Activated CD8-positive, alpha-beta memory T cell treated with anti-CD3 and anti-CD28 coated beads for 4 hours (primary cell): ENCODE results near the gene ZC3H7B.

ENCODE experiments used
- DNase-seq, 2 donors: peaks; one replicate each; pipeline ENCODE4 v3.0.0-alpha.2; 2020; ENCODE audit warnings: low read depth in 2 of 2

Gene ZC3H7B

DNA sequence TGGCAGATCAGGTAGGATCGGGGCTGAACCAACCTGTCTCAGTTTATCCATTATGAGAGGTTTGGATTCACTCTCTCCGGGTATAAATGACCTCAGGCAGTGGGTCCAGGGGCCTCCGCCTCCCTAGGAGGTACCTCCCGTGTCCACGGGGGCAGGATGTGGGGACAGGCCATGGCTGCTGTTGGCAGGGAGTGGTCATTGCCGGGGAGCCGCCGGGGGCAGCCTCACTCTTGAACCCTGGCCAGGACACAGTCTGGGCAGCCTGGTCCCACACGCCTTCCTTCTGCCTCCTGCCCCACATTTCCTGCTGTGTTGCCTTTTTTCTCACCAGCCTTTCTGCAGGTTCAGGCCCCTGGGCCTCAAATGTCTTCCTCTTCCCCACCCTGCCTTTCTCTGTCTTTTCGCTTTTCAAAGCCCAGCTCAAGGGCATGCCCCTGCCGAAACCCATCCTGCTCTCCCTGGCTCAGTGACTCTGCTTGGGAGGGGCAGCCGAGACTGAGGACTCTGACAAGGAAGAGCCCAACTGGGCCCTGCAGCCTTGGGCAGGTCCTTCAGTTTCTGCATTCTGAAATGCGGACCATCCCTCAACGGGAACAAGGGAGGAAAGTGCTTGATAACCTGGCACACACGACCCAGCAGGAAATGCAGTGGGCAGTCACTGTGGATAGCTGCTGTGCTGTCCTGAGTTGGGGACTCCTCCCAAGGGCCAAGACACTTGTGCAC is 31.1 kb downstream of the ZC3H7B start:
- DNase-seq = no peak

DNA sequence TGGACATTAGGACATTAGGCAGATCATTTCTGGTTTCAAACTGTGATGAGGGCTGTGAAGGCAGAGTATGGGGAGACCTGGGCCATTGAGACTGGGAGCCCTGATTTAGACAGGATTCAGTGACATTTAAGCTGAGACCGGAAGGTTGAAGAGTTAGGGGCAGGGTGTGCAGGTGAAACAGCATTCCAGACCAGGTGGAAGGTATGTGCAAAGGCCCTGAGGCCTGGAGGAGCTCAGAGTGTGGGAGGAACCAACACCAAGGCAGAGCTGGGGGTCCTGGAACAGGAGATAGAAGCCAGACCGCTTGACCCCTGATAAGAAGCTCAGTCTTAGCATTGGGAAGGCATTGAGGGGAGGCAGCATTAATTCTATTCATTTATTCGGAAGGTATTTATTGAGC is 32.5 kb downstream of the ZC3H7B start:
- DNase-seq = no peak

DNA sequence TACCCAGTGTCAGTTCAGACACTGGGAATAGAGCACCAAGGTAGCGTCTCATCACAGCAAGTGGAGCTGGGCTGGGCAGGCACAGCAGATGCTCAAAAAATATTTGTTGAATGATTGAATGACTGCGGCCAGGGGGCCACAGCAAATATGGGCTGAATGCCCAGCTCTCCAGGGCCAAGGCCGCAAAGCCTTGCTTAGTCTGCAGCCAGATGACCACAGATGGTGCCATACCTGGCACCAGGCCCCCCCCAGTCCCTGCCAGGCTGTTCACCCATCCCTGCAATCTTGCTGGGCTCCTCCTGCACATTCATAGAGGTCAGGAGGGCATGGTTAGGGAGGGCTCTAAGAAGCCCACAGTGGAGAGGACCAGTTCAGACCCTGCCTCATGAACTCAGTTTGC is 32.9 kb downstream of the ZC3H7B start:
- DNase-seq = no peak

DNA sequence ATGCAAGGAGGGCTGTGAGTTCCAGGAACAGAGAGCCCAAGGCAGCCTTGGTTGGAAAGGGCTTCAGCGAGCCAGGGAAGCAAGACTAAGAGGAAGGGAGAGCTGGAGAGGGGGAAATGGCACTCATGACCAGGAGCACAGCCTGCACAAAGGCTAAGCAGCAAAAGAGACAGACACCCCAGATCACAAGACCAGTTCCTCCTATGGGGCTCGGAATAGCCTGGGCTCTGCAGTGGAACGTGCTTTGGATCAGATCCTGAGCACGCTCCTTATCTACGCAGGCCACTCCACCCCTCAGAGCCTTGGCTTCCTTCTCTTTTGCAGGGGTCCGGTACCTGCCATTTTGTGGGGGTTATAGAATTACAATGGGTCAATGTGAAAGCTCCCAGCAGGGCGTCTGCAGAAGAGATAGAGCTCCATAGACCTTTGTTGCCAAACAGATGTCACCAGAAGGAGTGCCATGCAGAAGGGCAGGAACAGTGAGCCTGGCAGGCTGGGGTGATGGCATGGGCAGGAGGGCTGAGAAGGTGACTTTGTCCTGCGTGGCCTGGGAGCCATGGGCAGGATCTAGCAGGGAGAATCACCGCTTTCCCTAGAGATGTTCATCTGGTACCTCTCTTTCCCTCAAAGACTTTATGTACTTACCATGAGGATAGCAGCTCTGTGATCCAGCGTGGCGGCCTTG is 33.8 kb downstream of the ZC3H7B start:
- DNase-seq = no peak

DNA sequence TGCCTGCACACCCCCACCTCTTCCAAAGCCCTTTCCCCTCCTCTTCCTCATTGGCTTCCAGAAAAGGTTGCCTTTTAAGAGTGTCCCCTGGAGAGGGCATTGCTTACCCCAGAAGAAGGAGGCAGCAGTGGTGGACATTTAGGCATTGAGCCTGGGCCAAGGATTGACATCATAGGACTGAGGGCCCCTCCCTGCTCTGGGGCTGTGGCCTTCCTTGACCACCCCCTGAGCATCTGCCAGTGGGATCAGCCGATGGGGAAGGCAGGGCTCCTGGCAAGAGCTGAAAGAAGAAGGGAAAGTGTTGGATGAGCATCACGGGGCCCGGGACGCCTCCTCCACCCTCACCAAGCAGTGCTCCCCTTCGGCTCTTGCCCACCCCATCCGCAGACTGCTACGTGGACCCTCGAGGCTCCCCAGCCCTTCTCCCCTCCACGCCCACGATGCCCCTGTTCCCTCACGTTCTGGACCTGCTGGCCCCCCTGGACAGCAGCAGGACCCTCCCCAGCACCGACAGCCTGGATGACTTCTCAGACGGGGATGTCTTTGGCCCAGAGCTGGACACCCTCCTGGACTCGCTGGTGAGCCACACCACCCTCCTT is 37.4 kb downstream of the ZC3H7B start:
- no peak for DNase-seq

DNA sequence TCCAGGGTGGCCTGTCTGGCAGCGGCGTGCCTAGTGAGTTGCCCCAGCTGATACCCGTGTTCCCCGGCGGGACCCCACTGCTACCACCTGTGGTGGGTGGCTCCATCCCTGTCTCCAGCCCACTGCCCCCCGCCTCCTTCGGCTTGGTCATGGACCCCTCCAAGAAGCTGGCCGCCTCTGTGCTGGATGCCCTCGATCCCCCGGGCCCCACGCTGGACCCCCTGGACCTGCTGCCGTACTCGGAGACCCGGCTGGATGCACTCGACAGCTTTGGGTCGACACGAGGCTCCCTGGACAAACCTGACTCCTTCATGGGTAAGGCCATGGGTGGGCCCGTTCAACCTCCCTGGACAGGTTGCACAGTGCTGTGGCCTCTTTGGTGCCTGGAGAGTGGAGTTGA is 38.5 kb downstream of the ZC3H7B start:
- no peak for DNase-seq

DNA sequence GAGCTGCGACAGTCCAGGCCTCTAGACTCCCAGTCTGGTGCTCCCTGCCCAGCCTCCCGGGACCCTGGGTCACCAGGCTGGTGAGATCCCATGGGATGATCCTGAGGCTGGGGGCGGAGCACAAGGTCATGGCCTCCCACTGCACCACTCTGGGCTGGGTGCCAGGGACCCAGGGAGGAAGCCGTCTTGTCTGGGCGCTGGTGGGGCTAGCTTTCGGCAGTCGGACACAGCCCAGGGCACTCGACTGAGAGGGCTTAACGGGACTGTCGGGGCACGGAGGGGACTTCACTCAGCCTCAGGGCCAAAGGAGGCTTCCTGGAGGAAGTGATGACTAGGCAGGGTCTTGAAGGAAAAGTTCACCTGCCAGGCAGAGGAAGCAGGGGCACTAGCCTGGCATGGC is 39.0 kb downstream of the ZC3H7B start:
- no peak for DNase-seq

DNA sequence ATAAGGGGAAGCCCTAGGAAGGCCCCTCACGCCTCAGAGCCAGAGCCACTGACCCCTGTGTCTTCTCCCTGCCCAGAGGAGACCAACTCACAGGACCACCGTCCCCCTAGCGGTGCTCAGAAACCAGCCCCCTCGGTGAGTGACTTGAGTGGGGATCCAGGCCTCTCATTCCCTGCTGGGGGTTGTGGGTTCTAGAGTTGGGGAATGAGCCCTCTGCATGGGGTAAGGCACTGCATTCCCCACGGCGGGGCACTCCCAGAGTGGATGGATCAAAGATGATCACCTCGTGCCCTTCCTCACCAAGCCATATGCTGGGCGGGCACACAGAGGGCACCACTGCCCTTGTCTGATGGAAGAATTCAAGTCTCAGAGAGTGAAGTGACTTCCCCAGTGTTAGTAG is 39.7 kb downstream of the ZC3H7B start:
- no peak for DNase-seq

DNA sequence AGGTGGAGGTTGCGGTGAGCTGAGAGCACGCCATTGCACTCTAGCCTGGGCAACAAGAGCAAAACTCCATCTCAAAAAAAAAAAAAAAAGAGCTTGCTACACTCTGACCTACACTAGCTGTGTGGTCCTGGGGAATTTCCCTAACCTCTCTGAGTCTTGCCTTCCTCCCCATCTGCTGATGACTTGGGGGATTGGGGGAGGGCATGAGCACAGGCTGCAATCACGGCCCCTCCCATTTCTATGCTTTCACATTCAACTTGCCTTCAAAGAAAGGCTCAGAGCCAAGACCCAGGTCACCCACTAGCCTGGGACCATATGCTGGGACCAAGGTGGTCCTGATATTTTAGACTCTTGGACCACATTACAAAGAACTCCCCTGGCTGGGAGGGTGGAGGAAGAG is 40.7 kb downstream of the ZC3H7B start:
- no peak for DNase-seq

DNA sequence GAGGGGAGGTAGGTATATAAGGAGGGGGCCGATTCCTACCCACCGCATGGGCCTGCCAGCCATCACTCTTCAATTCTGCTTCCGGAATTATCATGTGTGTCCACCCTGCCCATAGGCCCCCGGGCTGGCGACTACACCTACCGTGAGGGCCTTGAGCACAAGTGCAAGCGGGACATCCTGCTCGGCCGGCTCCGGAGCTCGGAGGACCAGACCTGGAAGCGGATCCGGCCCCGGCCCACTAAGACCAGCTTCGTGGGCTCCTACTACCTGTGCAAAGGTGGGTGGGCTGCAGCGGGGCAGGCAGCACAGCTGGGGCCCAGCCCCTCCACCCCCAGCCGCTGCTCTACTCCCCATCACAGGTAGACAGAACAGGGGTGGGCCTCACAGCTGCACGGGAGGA is 42.0 kb downstream of the ZC3H7B start:
- DNase-seq = no peak

DNA sequence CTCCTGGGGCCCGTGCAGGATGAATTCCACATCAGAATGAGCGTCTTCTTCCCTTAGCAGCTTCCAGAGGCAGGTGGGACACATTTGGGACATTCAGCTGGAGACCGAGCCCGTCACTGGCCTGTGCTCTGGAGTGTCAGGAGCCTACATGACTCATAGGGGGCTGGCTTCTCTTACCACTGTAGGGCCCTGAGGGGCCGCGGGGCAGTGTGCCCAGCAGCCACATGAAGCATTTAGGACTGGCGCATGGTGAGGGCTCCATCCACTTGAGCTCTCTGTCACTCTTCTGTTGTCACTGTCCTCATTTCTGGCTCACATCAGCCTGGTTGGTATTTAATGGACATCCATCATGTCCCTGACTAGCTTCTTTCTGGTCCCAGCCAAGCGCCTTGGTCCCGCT is 42.4 kb downstream of the ZC3H7B start:
- no peak for DNase-seq

DNA sequence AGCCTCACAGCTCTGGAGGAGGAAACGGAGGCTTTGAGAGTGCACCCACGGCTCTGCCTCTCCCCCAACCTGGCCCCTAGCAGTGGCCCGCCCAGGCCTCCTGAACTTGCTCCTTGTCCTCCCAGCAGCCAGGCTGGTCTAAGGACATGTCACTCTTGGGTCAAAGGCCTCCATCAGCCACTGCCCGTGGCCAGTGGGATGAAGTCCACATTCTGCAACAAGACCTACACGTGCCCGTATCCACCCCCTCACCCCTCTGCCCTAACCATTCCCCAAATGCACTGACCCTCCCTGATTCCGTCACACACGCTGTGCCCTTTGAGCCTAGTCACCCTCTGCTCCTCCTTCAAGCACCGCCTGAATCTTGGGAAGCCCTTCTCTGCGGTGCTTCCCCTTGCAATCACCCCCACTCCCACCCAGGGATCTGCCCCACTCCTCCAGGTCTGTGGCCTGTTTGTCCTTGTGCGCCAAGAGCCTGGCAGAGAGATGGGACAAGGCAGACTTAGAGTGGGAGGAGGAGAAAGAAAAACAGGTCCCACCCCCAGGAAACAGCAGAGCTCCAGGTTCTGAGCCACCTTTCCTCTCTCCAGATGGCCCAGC is 43.0 kb downstream of the ZC3H7B start:
- DNase-seq = no peak

DNA sequence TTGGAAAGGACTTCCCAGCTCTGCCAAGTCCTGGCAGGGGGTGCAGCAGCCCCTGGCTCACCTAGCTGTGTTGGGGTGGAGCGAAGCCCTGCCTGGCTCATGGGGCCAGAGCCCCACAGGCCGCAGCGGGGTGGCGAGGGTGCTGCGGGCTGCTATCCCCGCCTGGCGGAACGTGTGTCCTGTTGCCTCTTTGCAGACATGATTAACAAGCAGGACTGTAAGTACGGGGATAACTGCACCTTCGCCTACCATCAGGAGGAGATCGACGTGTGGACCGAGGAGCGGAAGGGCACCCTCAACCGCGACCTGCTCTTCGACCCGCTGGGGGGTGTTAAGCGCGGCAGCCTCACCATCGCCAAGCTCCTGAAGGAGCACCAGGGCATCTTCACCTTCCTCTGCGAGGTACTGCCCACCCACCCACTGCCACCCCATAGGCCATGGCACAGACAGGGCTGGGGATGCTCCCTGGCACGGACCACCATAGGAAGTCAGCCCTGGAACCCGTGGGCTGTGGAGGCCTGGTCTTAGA is 44.5 kb downstream of the ZC3H7B start:
- DNase-seq = no peak

DNA sequence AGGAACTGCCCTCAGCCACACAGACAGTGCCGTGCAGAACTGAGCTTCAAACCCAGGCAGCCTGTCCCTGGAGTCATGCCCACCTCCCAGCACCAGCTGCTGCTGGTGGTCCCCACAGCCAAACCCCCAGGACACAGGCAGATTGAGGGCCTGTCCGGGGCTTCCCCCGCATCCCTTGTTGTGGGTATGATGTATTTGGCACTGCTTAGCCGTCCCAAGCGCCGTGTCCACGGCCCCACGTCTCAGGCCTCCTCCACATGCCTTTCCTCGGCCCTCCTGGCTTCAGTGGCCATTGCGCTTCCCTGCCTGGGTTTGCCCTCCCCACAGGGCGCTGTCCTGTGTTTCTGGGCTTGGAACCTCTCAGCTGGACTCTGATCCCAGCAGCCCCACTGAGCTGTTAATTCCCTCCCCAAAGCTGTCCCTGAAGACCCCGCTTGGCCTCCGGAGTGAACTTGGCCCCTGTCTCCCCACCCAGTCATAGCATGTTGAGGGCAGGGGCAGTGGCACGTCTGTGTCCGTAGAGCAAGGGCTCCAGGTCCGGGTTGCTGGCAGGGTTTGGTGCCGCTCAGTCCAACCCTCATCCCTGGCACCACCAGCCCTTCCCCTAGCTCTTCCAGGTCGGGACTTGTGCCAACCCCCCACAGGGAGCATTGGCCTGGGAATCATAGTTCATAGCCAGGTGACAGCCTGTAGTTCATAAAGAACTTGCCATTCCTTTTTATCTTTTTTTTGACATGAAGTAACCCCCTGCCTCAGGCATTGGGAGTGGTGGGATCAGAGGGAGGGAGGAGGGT is 45.9 kb downstream of the ZC3H7B start:
- no peak for DNase-seq

DNA sequence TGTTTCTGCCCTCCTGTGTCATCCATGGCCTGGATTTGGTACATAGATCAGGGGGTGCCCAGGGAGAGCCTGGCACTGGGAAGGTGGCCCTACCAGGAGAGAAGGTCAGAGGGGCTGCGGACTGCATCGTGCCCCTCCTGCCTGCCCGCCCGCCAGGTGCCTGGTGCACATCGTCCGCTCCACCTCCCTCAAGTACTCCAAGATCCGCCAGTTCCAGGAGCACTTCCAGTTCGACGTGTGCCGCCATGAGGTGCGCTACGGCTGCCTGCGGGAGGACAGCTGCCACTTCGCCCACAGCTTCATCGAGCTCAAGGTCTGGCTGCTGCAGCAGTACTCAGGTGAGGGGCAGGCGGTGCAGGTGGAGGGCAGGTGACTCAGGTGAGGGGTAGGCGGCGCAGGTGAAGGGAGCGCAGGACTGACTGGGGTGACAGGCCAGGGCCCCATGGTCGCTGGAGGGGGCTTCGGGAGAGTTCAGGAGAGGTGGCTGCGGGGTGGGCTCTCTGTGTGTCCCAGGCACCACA is 47.7 kb downstream of the ZC3H7B start:
- no peak for DNase-seq

DNA sequence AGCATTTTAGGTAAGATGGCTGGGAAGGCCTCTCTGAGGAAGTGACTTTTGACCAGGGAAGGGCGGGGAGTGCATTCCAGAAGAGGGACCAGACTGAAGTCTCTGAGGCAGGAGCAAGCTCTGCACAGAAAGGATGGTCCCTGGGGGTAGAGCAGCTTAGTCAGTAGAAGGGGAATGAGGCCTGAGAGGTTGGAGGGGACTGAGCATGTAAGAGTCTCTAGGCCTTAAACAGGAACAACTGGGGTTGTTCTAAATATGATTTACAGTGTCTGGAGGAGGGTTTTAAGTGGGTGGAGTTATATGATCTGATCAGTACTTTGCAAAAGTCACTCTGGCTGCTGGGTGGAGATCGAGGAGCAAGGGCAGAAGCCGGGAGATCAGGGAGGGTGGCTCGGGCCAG is 48.8 kb downstream of the ZC3H7B start:
- DNase-seq = no peak

DNA sequence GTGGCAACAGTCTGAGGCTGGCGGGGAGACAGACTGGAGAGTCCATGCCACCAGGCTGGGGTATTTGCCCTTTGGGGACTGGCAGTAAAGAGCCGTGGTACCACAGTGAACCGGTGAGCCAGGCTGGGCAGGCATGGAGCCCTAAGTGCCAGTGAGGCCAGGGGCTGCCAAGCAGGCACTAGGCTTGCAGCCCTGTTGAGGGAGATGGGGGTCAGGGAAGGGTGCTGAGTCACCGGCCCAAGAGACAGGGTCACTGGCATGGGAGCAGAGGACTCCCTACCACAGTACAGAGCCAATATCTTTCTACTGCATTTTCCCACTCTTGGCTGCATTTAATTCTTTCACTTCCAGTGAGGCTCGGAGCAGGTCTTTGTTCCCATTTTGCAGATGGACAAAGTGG is 49.7 kb downstream of the ZC3H7B start:
- no peak for DNase-seq

DNA sequence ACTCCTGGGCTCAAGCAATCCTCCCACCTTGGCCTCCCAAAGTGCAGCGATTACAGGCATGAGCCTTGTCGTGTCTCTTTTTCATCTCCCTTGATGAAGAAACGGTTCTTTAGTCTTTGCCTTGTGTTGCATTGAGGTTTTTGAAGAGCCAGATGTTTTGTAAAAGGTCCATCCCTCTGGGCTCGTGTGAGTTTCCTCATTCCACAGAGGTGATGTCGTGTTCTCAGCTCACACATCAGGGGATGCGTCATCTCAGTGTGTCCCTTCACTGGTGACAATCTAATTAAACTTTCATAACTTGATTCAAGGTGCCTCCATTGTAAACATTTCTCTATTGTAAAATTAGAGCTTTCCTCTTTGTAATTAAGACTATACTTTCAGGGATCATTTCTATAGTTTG is 50.7 kb downstream of the ZC3H7B start:
- DNase-seq = no peak

DNA sequence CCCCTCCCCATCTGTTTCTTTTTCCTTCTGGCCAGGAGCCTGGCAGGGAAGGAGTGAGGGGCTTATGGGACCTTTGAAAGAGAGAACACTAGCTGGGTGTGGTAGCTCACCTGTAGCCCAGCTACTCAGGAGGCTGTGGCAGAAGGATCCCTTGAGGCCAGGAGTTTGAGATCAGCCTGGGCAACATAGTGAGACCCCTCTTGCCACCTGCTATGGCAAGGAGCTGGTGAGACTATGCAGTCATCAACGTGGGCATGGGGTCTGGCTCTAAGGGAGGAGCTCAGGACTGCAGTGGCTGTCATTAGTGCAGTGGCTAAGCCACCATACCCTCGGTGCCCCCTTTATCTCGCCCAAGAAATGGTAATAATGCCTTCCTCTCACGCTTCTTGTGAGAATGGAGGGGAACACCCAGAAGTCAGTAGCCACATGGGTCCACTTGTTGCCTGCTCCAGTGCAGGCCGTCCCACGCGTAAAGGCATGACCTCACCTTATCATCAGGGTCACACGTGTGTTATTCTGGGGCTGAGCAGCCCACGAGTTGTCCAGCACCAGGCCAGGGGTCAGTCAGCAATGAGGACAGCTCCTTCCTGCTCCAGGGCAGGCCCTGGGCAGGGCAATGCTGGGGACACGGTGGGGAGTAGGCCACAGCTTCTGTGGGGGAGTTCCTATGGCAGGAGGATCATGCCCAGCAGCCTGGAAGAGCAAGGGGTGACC is 52.7 kb downstream of the ZC3H7B start:
- DNase-seq = no peak

DNA sequence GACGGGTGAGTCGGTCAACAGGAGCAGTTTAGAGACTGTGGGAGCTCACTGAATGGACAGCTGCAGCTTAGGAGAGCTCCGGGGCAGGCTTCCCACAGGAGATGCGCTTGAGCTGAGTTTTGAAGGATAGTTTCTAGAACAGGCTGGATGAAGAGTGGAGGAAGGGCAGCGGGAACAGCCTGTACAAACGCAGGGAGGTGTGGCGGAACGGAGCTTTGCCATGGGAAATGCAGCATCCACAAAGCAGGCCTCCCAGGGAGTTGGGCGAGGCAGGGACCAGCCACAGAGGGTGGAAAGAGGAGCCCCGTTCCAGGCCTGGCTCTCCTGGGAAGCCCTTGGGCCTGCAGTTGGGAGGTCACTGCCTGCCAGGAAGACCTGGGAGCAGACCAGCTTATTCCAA is 53.7 kb downstream of the ZC3H7B start:
- no peak for DNase-seq

DNA sequence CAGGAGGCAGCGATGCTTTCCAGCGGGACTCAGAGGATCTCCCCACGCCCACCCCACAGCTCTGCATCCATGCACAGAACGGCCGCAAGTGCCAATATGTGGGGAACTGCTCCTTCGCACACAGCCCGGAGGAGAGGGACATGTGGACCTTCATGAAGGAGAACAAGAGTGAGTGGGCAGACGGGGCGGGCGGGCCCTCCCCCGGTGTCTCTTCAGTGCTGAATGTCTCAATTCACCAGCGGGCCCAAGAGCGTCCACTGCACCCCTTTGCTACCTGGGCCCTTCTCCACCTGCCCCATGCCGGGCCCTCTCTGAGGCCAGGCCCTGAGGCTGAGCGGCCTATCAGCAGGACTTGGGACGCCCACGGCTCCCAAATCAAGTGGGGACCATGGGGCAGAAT is 54.6 kb downstream of the ZC3H7B start:
- no peak for DNase-seq
